H1 (cell line): ENCODE data around the gene HOXB5. TPM values are rescaled to one million over a fixed set of nuclear protein-coding genes. Genes with fewer than 3 reads are reported as not detected.

Experiments
- CHD7 ChIP-seq: fragments of 300-600 bp; sonication (generic); IDR thresholded peaks from 2 replicates; pipeline ENCODE4 v1.7.1; 2012; ENCODE audit warnings: low read length, moderate library complexity, mild to moderate bottlenecking, inconsistent platforms; ENCODE audit not compliant: insufficient replicate concordance
- polyA plus RNA-seq, 7 experiments: library from polyadenylated mRNA; depleted of rRNA in 3 of 7; stranded (reverse) in 5 of 7; unstranded in 2 of 7; fragments of >200 nt in 5 of 7; fragments of 200-250 nt in 2 of 7; gene quantifications; 1 replicate in 5 of 7; 2 replicates in 1 of 7; 4 replicates in 1 of 7; pipeline versions ENCODE4 v1.2.1 to v1.2.3, GENCODE V29; 2011 to 2013; ENCODE audit warnings: missing spikeins in 2 of 7, mixed read lengths in 2 of 7
- total RNA-seq: library from RNA; stranded (reverse); fragmentation: NEBNext Ultra II Directional; extraction: Animal tissue kit (Norgen Biotek cat#: 25700); gene quantifications from 2 replicates; pipeline ENCODE4 v1.2.1, GENCODE V29; 2021

Gene HOXB5
- total and polyA plus RNA-seq, 2 of the 8 experiments (the other 6 are each of a cell fraction or from before 2014, with no cell fraction given) = not detected

DNA sequence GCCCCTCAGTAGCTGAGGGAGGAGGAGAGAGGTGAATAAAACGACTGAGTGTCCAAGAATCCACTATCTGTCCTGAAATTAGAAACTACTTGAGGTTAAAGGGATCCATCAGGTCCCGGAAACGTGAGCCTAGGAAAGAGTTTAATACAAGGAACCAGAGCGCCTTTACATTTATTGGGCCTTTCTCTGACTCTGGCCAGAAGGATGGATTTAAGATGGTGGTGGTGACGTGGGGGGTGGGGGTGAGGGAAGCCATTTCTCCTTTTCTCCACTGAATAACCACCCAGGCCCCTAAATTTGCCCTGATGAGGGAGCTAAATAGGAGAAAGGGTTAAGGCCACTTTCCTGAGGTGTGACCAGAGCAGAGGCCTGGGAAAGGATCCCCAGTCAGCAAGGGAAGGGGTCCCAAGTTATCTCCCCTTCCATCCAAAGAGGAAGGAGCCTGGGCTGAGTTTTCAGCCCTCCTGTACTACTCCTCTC is 33.6 kb upstream of the HOXB5 start (continued):
- no peak for TF ChIP-seq CHD7
